NCI-H1694 treated with DMSO at 0.1 percent for 48 hours (cell line): ENCODE results near the gene NELFE.
"Not testable (repeated sequence)": the region's sequence is repeated elsewhere in the genome, so short reads cannot be mapped to it uniquely, and the experiment has no call there.

Experiments used
- DNase-seq: peaks from one replicate; lab custom pipeline; 2025; lab: John Stamatoyannopoulos, UW

Gene NELFE

GRCh38 chr6:31918069-31918720, 40.6 kb downstream of the NELFE start:
- DNase-seq = no peak

GRCh38 chr6:31915756-31916155, 43.0 kb downstream of the NELFE start:
- DNase-seq = no peak

GRCh38 chr6:31915351-31915750, 43.4 kb downstream of the NELFE start:
- no peak for DNase-seq

- no peak for DNase-seq
Measured at GRCh38 chr6:31911826-31912585, 46.8 kb downstream of the NELFE start.

GRCh38 chr6:31909298-31909697, 49.5 kb downstream of the NELFE start:
- not testable (repeated sequence) for DNase-seq

- no peak for DNase-seq
Measured at GRCh38 chr6:31908791-31909190, 50.0 kb downstream of the NELFE start.

- DNase-seq = not testable (repeated sequence)
Measured at GRCh38 chr6:31908255-31908654, 50.5 kb downstream of the NELFE start.

- DNase-seq = no peak
Measured at GRCh38 chr6:31907158-31907813, 51.5 kb downstream of the NELFE start.

GRCh38 chr6:31906727-31907126, 52.0 kb downstream of the NELFE start:
- DNase-seq = not testable (repeated sequence)

GRCh38 chr6:31906122-31906521, 52.6 kb downstream of the NELFE start:
- DNase-seq = no peak

- no peak for DNase-seq
Measured at GRCh38 chr6:31905041-31905440, 53.7 kb downstream of the NELFE start.

GRCh38 chr6:31903957-31904356, 54.8 kb downstream of the NELFE start:
- DNase-seq = no peak
